Activated gamma-delta T cell treated with Interleukin-2 at 50 U/mL for 16 hours (primary cell): ENCODE results near the gene LRCH4.

Experiments used
- DNase-seq: peaks from one replicate; pipeline ENCODE4 v3.0.0-alpha.2; 2020

LRCH4 gene

GRCh38 chr7:100604976-100605911, 19.3 kb upstream of the LRCH4 start:
- DNase-seq, result peak; percentile 21

- DNase-seq, result peak; percentile 79
Observed at GRCh38 chr7:100604028-100604975, 18.4 kb upstream of the LRCH4 start.

DNA sequence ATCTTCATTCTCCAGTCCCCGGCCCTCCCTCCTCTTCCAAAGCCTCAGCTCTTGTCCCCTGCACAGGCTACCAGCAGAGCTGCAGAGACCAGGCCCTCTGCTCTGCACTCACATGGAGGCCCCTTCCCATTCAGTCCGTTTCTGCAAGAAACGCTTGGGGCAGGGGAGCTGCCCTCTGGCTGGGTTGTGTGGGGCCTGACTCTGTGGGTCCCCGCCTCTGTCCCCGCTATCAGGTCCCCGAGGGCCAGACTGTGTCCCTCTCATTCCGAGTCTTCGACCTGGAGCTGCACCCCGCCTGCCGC, 17.7 kb upstream of the LRCH4 start:
- DNase-seq, result no peak

- no peak for DNase-seq
Observed at GRCh38 chr7:100602889-100603725, 17.2 kb upstream of the LRCH4 start.

DNA sequence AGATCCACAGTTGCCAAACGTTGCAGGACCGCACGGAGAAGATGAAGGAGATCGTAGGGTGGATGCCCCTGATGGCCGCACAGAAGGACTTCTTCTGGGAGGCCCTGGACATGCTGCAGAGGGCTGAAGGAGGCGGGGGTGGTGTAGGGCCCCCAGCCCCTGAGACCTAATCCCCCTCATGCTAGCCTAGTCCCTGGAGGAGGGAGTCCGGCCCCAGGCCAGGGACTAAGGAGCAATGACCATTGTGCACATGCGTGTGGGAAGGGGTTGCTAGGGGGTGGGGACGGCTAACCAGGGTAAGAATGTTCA, 14.8 kb upstream of the LRCH4 start:
- DNase-seq, result no peak

DNA sequence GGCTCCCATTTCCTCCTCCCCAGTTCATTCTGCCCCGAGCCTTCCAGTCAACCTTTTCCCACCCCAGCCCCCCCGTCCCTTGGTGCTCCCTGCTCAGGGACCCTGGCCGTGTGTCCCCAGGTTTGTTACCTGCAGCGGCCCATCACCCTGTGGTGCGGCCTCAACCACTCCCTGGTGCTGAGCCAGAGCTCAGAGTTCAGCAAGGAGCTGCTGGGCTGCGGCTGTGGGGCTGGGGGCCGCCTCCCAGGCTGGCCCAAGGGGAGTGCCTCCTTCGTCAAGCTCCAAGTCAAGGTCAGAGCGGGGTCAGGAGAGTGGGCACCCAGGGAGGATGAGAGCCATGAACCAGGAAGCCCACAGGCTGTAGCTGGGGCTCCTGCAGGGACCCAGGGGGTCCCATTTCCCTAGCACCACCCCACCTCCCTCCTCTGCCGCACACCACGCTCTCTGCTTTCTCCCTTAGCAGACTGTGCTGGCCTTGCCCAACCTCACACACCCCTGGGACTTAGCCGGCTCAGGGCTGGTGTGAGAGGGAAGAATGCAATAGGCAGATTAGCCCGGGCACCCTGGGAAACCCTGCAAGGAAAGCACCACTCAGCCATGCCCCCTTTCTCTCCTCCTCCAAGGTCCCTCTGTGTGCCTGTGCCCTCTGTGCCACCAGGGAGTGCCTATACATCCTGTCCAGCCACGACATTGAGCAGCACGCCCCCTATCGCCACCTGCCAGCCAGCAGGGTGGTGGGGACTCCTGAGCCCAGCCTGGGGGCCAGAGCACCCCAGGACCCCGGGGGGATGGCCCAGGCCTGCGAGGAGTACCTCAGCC, 14.2 kb upstream of the LRCH4 start:
- no peak for DNase-seq

DNA sequence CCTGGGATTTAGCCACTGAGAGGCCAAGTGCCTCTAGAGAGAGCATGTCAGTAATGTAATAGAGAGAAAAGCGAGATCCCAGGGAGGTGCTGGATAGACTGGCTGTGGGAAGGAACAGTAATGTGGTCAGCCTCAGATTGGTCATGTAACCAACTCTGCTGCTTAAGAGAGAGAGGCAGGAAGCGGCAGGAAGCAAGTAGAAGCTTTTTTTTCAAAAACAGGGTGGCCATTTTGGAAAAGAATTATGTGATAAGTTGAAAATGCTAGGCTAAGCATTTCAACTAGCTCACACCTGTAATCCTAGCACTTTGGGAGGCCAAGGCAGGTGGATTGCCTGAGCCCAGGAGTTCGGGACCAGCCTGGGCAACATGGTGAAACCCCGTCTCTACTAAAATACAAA, 12.5 kb upstream of the LRCH4 start:
- no peak for DNase-seq

GRCh38 chr7:100595188-100595587, 9.3 kb upstream of the LRCH4 start:
- DNase-seq, result no peak

- DNase-seq, result no peak
Observed at GRCh38 chr7:100591596-100591995, 5.7 kb upstream of the LRCH4 start.

GRCh38 chr7:100590077-100590737, 4.3 kb upstream of the LRCH4 start:
- no peak for DNase-seq

GRCh38 chr7:100589341-100589947, 3.5 kb upstream of the LRCH4 start:
- no peak for DNase-seq

DNA sequence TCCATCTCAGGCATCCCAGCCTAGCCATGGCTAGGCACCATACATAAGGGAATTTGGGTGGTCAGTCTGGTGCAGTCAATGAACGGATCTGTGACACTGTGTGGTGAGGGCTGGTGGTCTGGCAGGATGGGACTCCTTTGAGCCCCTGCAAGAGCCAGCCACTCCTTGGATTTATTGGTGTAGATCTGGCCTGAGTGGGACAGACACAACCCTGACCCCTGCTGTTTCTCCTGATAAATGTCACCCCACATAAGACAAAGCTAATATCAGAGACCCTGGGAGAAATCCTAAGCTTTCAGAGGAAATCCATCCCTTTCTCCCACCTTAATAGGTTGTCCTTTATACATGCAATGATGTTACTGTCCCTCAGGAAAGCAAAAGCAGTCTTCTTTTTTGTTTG, 2.5 kb upstream of the LRCH4 start:
- DNase-seq, result no peak

DNA sequence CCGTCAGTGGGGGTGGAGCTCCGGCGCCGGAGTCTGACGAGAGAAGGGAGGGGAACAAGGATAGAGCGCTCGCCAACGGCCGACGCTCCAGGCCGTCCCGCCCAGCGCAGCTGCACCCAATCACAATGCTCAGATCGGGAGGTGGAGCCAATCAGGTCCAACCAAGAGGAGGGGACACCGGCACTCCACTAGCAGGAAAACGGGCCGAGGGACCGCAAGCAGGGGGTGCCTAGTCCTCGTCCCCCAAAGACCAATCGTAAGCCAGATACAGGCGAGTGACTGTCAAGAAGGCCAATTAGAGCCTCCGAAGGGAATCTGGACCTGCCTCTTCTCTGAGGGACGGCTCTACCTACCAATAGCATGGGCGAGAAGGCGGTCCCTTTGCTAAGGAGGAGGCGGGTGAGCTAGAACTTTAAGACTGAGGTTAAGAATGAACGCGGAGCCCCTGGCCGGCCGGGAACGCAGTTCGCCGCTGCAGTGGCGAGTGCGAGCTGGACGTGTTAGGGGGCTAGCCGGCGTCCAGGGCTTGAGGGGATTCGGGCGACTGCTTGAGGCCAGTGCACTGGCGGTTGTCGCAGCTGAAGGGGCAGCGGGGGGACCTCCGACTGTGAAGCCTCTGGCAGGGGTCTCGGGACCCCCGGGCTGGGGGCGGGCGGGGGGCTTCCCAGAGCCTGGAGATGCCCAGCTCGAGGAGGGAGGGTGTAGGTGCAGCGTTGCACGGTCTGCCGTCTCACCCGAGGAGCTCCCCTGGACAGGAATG, 517 bp upstream of the LRCH4 start, which contains the start of gene FBXO24:
Gene FBXO24 (plus strand): TSS at position 63 of the 760 bp plus-strand sequence. CDS start 298 bp downstream, at position 361.
- peak; percentile 99 for DNase-seq

DNA sequence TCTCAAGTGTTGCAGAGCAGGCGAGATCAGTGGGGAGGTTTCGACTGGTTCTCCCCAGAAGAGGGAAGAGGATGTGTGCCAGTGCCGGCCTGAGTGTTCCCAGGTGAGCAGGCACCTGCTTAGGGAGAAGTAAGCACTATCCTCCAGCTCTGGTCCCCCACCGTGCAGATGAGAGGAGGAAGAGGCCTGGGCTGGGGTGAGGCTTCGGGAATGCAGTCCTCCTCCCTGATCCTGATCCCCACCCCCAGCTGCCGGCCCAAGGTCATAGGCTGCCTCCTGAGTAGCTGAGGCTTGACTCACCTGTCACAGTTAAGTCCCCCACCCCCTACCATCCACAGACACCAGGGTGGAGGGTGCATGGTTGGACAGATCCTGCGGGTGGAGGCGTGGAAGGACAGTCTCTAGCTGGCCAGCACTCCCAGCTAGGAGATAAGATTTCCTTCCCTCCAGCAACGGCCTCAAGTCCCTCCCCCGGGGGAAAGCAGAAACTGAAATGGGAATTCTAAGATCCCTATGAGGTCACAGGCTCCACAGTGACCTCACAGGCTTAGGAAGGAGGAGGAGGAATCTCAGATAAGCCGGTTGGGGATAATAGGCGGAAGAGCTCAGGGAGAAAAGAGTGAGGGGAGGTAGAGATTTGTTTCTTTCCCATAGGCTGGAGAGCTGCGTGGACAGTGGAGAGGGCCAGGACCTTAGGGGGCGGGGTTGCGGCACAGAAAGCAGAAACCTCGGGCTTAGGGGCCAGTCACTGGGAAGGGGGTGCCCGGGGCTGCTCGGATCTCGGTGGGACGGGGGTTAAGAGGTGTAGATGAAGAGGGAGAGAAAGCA, 1.0 kb downstream of the LRCH4 start:
- DNase-seq, result no peak

- no peak for DNase-seq
Observed at GRCh38 chr7:100584054-100584682, 1.8 kb downstream of the LRCH4 start.

GRCh38 chr7:100583132-100584053, 2.5 kb downstream of the LRCH4 start:
- peak; percentile 67 for DNase-seq

DNA sequence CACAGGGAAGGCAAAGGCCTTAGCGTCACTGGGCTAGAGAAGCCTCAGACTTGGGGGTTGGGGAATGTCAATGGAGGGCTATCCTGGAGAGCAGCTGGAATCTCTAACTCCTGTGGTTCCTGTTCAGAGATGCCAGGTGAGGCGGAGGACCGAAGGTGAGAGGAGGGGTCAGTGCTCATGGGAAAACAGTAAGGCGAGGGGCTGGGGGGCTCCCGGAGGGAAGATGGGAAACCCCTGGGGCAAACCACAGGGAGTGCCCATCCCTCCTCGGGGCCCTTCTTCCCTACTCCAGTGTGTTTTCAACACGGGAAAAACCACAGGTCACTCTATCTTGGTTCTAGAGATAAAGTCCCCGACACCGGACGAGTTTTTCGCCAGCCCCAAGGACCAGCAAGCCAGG, 3.3 kb downstream of the LRCH4 start:
- no peak for DNase-seq
